ENCODE measurements around the gene RBP3. TPM values are rescaled to one million over a fixed set of nuclear protein-coding genes. Genes with fewer than 3 reads are reported as not detected.

The RBP3 gene
- total RNA-seq, 1 donor from 2014 or later: not detected

- peaks cover 4% of the 10 kb centered on the region for H3K27me3 ChIP-seq (ENCODE audit: control insufficient read depth, insufficient read depth, low read length)
- TF ChIP-seq CTCF (IDR thresholded peaks at IDR 0.05; ENCODE audit: insufficient read depth, low read length, severe bottlenecking): no peak
- H3K4me3 ChIP-seq (ENCODE audit: low read depth, low read length): no peak overlapping the region
- no peaks in the 10 kb centered on the region for H3K36me3 ChIP-seq (ENCODE audit: control insufficient read depth, insufficient read depth, low read length)
- DNase-seq (ENCODE audit: low read depth) (no peak), FAIRE-seq (no peak)
These were observed 12.4 kb downstream of the RBP3 start for GRCh38 chr10:47360419-47361040.

GRCh38 chr10:47361293-47361692, 13.1 kb downstream of the RBP3 start:
- H3K36me3 ChIP-seq (ENCODE audit: control insufficient read depth, insufficient read depth, low read length): no peaks in the 10 kb centered on the region
- H3K4me3 ChIP-seq (ENCODE audit: low read depth, low read length): no peak overlapping the region
- DNase-seq (ENCODE audit: low read depth) (peak; percentile 34), FAIRE-seq (no peak)
- peak; percentile 92 for TF ChIP-seq CTCF (IDR thresholded peaks at IDR 0.05; ENCODE audit: insufficient read depth, low read length, severe bottlenecking)
- peaks cover 4% of the 10 kb centered on the region for H3K27me3 ChIP-seq (ENCODE audit: control insufficient read depth, insufficient read depth, low read length)

GRCh38 chr10:47362199-47362598, 14.0 kb downstream of the RBP3 start:
- DNase-seq (ENCODE audit: low read depth): peak; percentile 5
- H3K4me3 ChIP-seq (ENCODE audit: low read depth, low read length): no peak overlapping the region
- H3K36me3 ChIP-seq (ENCODE audit: control insufficient read depth, insufficient read depth, low read length): no peaks in the 10 kb centered on the region
- TF ChIP-seq CTCF (IDR thresholded peaks at IDR 0.05; ENCODE audit: insufficient read depth, low read length, severe bottlenecking): no peak
- peaks cover 4% of the 10 kb centered on the region for H3K27me3 ChIP-seq (ENCODE audit: control insufficient read depth, insufficient read depth, low read length)
- no peak for FAIRE-seq

GRCh38 chr10:47363781-47364180, 15.6 kb downstream of the RBP3 start:
- TF ChIP-seq CTCF (IDR thresholded peaks at IDR 0.05; ENCODE audit: insufficient read depth, low read length, severe bottlenecking): no peak
- no peak overlapping the region for H3K4me3 ChIP-seq (ENCODE audit: low read depth, low read length)
- H3K36me3 ChIP-seq (ENCODE audit: control insufficient read depth, insufficient read depth, low read length): no peaks in the 10 kb centered on the region
- FAIRE-seq: no peak
- peaks cover 4% of the 10 kb centered on the region for H3K27me3 ChIP-seq (ENCODE audit: control insufficient read depth, insufficient read depth, low read length)
- DNase-seq (ENCODE audit: low read depth): no peak

GRCh38 chr10:47364366-47364765, 16.2 kb downstream of the RBP3 start:
- no peak for FAIRE-seq
- H3K36me3 ChIP-seq (ENCODE audit: control insufficient read depth, insufficient read depth, low read length): no peaks in the 10 kb centered on the region
- H3K4me3 ChIP-seq (ENCODE audit: low read depth, low read length): no peak overlapping the region
- TF ChIP-seq CTCF (IDR thresholded peaks at IDR 0.05; ENCODE audit: insufficient read depth, low read length, severe bottlenecking): no peak
- H3K27me3 ChIP-seq (ENCODE audit: control insufficient read depth, insufficient read depth, low read length): peaks cover 4% of the 10 kb centered on the region
- DNase-seq (ENCODE audit: low read depth): no peak

GRCh38 chr10:47364911-47365310, 16.7 kb downstream of the RBP3 start:
- DNase-seq (ENCODE audit: low read depth) (no peak), FAIRE-seq (no peak)
- no peaks in the 10 kb centered on the region for H3K36me3 ChIP-seq (ENCODE audit: control insufficient read depth, insufficient read depth, low read length)
- no peak for TF ChIP-seq CTCF (IDR thresholded peaks at IDR 0.05; ENCODE audit: insufficient read depth, low read length, severe bottlenecking)
- no peak overlapping the region for H3K4me3 ChIP-seq (ENCODE audit: low read depth, low read length)
- H3K27me3 ChIP-seq (ENCODE audit: control insufficient read depth, insufficient read depth, low read length): peaks cover 4% of the 10 kb centered on the region
